HUDEP-2 (cell line): ENCODE data around the gene SCD.

Experiments used
- DNase-seq, 76 experiments: peaks; one replicate each; lab custom pipeline; 2025; ENCODE audit not compliant: unreplicated experiment in 76 of 76; lab: John Stamatoyannopoulos, UW

SCD gene

DNA sequence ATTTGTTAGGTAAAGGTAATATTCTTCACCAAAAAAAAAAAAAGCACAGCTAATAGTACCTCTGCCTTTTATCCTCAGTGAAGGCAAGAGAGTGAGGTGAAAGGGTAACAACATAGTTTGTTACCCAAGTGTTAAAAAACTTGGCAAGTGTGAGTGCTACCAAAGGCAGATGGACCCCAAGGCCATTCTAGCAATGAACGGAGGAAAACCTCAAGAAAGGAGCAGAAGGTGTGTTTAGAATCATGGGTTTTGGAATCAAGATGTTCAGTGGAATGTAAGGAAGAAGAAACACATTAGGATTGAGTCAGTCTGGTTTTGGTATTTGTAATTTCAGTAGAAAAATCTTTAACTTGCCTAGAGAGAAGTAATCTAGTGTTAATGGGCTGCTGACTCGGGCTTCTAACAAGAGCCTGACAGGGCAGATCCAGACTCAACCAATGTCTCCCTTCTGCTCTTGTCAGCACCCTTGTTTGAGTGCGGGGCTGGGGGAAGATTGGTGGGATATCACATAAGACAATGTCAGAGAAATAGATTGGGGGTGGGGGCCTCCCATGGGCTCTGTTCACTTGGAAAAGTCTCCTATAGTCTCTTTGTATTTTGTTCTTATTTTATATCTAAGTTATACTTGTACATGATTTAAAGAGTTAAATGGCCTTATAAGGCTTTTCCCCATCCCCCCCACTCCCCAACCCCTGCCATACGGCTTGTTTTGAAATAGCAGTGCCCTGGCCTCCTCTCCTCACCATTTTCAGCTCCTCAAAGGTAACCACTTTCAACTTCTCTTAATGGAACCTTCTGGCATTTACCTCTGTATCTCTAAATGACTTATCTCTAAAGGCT lies 44.4 kb downstream of the SCD start:
- DNase-seq = no peak

DNA sequence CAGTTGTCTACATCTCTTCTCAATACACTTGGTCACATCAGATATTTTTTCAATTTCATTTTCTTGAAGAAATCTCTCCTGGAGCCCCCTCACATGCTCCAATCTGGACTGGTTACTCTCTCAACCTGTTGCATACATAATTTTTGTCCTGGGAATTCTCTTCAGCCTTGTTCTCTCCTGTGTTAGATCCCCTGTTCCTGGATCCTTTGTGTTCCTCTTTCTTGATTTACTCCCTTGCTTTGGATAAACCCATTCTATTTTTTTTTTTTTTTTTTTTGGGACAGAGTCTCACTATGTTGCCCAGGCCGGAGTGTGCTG lies 45.6 kb downstream of the SCD start:
- DNase-seq = no peak

DNA sequence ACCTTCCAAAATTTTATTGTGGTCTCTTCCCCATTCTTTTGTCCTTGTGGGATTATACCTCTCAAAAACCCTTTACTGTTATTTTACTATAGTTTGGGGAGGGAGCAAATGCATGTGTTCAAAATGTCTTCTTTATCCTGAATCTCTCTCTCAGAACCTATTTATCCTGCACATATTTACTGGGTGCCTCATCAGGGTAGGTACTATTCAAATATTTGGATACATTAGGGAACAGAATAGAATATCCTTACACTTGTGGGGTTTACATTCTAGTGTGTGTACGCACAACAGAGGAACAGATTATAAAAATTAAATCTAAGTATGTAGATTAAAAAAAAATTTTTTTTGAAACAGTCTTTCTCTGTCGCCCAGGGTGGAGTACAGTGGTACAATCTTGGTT lies 48.6 kb downstream of the SCD start:
- no peak for DNase-seq

DNA sequence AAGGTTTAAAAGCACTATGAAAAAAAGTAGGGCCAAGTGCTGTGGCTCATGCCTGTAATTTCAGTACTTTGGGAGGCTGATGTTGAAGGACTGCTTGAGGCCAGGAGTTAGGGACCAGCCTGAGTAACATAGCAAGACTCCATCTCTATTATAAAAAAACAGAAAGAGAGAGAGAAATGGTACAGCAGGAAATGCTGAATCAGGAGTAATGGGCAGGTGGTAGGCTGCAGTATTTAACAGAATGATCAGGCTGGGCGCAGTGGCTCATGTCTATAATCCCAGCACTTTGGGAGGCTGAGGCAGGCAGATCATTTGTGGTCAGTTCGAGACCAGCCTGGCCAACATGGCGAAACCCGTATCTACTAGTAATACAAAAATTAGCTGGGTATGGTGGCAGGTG lies 49.6 kb downstream of the SCD start:
- no peak for DNase-seq

- DNase-seq = no peak
These were observed 54.7 kb downstream of the SCD start for GRCh38 chr10:100401631-100402328.

- DNase-seq = no peak
These were observed 56.7 kb downstream of the SCD start for GRCh38 chr10:100403734-100404133.

DNA sequence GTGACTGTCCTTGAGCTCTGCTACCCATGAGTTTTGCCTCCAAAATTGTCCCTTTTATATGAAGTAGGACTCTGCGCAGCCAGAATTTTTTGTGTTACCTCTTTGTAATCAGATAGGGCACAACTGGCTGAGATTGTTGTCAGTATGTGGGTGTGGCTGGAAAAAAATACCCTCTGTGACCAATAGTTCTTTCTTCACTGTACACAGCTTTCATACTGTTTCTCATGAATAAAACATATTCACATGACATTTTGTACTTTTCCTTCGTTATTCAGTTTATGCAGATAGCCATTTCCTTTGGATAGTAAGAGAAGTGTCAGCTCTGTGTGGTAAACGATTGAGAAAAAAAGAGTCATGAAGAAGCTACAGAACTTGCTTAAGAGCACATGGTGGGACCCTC lies 66.1 kb downstream of the SCD start:
- DNase-seq = no peak
